ENCODE results near the gene PHKA2.
"Not testable (repeated sequence)": the region's sequence is repeated elsewhere in the genome, so short reads cannot be mapped to it uniquely, and the experiment has no call there.

The PHKA2 gene

DNA sequence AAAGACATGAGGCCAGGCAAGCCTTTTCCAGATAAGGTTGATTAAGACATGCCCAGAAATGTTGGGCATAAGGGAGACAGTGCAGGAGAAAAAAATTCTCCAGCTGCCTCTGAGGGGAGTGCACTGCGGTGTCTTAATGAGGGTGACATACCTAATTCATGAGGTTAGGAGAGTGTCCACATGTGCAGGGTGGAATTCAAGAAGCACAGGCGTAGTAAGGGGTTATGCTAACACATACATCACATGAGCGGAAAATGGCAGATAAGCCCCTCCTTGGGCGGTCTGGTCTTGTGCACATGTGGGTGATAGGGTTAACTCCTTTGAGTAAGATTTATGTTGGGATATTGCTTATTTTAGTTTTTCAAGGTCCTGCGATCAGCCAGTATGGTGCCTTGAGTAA is 122.4 kb downstream of the PHKA2 start:
- TF ChIP-seq, protein P1, sequence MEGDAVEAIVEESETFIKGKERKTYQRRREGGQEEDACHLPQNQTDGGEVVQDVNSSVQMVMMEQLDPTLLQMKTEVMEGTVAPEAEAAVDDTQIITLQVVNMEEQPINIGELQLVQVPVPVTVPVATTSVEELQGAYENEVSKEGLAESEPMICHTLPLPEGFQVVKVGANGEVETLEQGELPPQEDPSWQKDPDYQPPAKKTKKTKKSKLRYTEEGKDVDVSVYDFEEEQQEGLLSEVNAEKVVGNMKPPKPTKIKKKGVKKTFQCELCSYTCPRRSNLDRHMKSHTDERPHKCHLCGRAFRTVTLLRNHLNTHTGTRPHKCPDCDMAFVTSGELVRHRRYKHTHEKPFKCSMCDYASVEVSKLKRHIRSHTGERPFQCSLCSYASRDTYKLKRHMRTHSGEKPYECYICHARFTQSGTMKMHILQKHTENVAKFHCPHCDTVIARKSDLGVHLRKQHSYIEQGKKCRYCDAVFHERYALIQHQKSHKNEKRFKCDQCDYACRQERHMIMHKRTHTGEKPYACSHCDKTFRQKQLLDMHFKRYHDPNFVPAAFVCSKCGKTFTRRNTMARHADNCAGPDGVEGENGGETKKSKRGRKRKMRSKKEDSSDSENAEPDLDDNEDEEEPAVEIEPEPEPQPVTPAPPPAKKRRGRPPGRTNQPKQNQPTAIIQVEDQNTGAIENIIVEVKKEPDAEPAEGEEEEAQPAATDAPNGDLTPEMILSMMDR (IDR thresholded peaks at IDR 0.05; ENCODE audit: borderline replicate concordance, control extremely low read depth, extremely low read depth, insufficient read depth, missing control alignments): no peak
- in situ Hi-C loops (cut with MboI; ENCODE audit: low sequenced_read_pairs, unreplicated experiment): no loop called here
- DNase-seq (ENCODE audit: low spot score): no peak

GRCh38 chrX:18856645-18856997 is 127.3 kb downstream of the PHKA2 start:
- in situ Hi-C loops (cut with MboI; ENCODE audit: low sequenced_read_pairs, unreplicated experiment): no loop called here
- TF ChIP-seq, protein P1 (IDR thresholded peaks at IDR 0.05; ENCODE audit: borderline replicate concordance, control extremely low read depth, extremely low read depth, insufficient read depth, missing control alignments): no peak
- DNase-seq (ENCODE audit: low spot score): no peak

DNA sequence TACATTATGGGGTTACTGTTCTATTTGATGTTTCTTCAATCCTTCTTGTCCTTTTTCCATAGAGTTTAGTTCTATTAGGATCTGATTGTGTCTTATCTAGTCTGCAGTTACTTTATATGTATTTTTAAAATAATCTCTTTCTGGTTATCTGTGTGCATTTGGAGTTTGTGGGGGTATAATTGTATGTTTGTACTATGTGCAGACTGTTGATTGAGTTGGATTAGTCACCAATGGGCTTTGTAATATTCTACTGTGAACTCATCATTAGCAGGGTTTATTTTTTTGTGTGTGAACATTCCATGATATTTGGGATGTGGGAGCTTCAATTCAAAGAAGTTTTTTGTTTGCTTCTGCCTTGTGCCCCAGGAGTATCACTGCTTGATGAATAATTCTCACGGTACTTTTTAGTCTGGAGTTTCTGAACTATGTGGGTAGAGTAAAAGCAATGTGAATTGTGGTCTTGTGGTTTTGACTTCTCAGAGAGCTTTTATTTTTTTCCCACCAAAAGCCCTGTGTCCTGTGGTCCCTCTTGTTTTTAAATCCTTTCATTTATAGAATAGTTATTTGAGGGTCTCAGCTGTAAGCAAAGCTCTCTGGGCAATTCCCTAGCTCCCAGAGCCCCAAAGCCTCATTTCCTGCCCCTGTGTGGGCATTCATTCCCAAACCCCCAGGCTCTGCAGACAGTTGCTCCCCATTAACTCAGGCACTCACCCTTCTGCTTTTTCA is 127.8 kb downstream of the PHKA2 start:
- in situ Hi-C loops (cut with MboI; ENCODE audit: low sequenced_read_pairs, unreplicated experiment): no loop called here
- peak; percentile 64 for DNase-seq (ENCODE audit: low spot score)
- TF ChIP-seq, protein P1 (IDR thresholded peaks at IDR 0.05; ENCODE audit: borderline replicate concordance, control extremely low read depth, extremely low read depth, insufficient read depth, missing control alignments): no peak

DNA sequence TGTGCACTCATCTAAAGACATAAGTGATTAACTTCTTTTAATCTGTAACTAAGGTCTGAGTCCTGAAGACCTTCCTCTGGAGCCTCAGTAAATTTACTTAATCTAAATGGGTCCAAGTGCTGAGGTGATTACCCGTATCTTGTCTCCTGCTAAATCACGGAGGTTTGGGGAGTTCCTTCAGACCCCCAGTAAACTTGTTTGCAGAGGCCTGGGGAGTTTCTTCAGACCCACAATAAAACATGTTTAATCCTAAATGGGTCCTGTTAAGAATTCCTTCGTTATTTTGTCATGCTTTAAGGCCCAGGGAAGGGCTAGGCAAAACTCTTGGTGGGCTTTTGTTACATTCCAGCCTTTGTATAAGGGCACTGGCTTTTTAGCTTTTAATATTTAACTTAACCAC is 136.0 kb downstream of the PHKA2 start:
- in situ Hi-C loops (cut with MboI; ENCODE audit: low sequenced_read_pairs, unreplicated experiment); DNase-seq (ENCODE audit: low spot score): not testable (repeated sequence)
